GM12878 (cell line): ENCODE results near the gene GLYAT. TPM values are rescaled to one million over a fixed set of nuclear protein-coding genes. Genes with fewer than 3 reads are reported as not detected.

Experiments used
- POLR2AphosphoS2 ChIP-seq: IDR thresholded peaks from 2 replicates; pipeline ENCODE4 v1.6.1; 2011; ENCODE audit warnings: low read depth, mild to moderate bottlenecking, low read length, improper control_type of control experiment, moderate library complexity
- RAD51 ChIP-seq: fragments of 450-650 bp; IDR thresholded peaks from 2 replicates; pipeline ENCODE4 v1.6.1; 2016; ENCODE audit warnings: moderate library complexity, mild to moderate bottlenecking, inconsistent platforms
- SMARCA5 ChIP-seq: fragments of 450-650 bp; IDR thresholded peaks from 2 replicates; pipeline ENCODE4 v1.6.1; 2017; ENCODE audit warnings: mild to moderate bottlenecking
- ZSCAN29 ChIP-seq: fragments of 450-650 bp; IDR thresholded peaks from 2 replicates; pipeline ENCODE4 v1.6.1; 2017; ENCODE audit warnings: mild to moderate bottlenecking, moderate library complexity
- polyA plus RNA-seq, 11 experiments: library from polyadenylated mRNA; depleted of rRNA in 4 of 11; unstranded in 6 of 11; stranded (reverse) in 5 of 11; fragments of >200 nt; fragmentation: Nextera tagmentation in 4 of 11; fragmentation: Illumina TruSeq in 1 of 11; extraction: Ambion mirVana in 4 of 11; extraction: Trizol in 1 of 11; gene quantifications; 1 replicate in 1 of 11; 2 replicates in 10 of 11; pipeline versions ENCODE4 v1.2.1 to v1.2.3, GENCODE V29; 2011 to 2016; ENCODE audit warnings: inconsistent platforms in 2 of 11, missing spikeins in 2 of 11, low read depth in 1 of 11
- total RNA-seq, 4 experiments: library from RNA; depleted of rRNA in 3 of 4; stranded (reverse); fragments of >200 nt in 3 of 4; fragmentation: Illumina TruSeq in 1 of 4; extraction: Trizol in 1 of 4; gene quantifications; 2 replicates each; pipeline versions ENCODE4 v1.2.1 to v1.2.3, GENCODE V29; 2013 to 2021
- TF ChIP-seq, protein P1 (sequence below): IDR thresholded peaks from 2 replicates; pipeline ENCODE4 v1.6.1; 2012; ENCODE audit warnings: improper control_type of control experiment, low read depth, low read length; ENCODE audit not compliant: insufficient replicate concordance
- TF ChIP-seq, protein P2 (sequence below): IDR thresholded peaks from 2 replicates; pipeline ENCODE4 v1.6.1; 2012; ENCODE audit warnings: low read depth, low read length, improper control_type of control experiment

GLYAT gene
- total and polyA plus RNA-seq, 10 of the 15 experiments (the other 5 are each of a cell fraction or from before 2014, with no cell fraction given): 0.18 TPM; not detected in 9

DNA sequence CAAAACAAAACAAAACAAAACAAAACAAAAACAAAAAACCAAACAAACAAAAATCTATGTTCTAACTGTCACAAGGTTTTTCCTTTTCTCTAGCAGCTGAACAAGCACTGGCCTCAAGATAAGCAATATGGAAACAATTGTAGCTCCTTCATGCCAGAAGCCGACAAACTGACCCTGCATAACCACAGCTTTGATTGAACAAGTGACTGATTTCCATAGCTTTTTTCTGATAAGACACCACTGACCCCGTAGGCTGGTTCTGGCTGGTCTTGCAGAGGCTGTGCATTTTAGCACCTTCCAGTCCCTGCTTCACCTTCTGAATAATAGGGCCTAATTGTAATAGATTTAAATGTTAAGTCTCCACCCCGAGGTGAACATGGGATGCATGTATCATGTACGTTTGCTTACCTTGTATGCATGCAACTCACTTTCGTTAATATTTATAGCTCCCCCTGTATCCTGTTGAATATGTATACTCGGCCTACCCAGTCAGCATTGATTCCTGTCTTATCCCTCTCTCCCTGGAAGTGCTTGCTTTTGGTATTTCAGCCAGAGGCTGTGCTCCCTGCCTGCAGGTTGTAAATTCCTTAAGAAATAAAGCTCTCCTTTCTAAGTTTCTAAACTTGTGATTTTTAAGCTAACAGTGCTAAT is 59.6 kb downstream of the GLYAT start (continued):
- TF ChIP-seq, protein P1, sequence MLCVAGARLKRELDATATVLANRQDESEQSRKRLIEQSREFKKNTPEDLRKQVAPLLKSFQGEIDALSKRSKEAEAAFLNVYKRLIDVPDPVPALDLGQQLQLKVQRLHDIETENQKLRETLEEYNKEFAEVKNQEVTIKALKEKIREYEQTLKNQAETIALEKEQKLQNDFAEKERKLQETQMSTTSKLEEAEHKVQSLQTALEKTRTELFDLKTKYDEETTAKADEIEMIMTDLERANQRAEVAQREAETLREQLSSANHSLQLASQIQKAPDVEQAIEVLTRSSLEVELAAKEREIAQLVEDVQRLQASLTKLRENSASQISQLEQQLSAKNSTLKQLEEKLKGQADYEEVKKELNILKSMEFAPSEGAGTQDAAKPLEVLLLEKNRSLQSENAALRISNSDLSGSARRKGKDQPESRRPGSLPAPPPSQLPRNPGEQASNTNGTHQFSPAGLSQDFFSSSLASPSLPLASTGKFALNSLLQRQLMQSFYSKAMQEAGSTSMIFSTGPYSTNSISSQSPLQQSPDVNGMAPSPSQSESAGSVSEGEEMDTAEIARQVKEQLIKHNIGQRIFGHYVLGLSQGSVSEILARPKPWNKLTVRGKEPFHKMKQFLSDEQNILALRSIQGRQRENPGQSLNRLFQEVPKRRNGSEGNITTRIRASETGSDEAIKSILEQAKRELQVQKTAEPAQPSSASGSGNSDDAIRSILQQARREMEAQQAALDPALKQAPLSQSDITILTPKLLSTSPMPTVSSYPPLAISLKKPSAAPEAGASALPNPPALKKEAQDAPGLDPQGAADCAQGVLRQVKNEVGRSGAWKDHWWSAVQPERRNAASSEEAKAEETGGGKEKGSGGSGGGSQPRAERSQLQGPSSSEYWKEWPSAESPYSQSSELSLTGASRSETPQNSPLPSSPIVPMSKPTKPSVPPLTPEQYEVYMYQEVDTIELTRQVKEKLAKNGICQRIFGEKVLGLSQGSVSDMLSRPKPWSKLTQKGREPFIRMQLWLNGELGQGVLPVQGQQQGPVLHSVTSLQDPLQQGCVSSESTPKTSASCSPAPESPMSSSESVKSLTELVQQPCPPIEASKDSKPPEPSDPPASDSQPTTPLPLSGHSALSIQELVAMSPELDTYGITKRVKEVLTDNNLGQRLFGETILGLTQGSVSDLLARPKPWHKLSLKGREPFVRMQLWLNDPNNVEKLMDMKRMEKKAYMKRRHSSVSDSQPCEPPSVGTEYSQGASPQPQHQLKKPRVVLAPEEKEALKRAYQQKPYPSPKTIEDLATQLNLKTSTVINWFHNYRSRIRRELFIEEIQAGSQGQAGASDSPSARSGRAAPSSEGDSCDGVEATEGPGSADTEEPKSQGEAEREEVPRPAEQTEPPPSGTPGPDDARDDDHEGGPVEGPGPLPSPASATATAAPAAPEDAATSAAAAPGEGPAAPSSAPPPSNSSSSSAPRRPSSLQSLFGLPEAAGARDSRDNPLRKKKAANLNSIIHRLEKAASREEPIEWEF: no peak
- TF ChIP-seq, protein P2, sequence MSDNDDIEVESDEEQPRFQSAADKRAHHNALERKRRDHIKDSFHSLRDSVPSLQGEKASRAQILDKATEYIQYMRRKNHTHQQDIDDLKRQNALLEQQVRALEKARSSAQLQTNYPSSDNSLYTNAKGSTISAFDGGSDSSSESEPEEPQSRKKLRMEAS: no peak
- TF ChIP-seq SMARCA5: no peak
- TF ChIP-seq POLR2AphosphoS2: no peak
- no peak for TF ChIP-seq ZSCAN29
- TF ChIP-seq RAD51: no peak
